Gastrocnemius medialis (tissue), 4 donors: ENCODE measurements around the gene MEGF11.

Experiments used
- CTCF ChIP-seq, 5 experiments: fragments of 450-650 bp in 3 of 5; fragments of 200-600 bp in 2 of 5; sonication (generic) in 2 of 5; IDR thresholded peaks in 4 of 5; conservative IDR thresholded peaks in 1 of 5; 1 replicate in 4 of 5; 2 replicates in 1 of 5; pipeline ENCODE4 v1.5.1; 2016 to 2019; ENCODE audit warnings: antibody characterized with exemption in 5 of 5, mild to moderate bottlenecking in 3 of 5, moderate library complexity in 3 of 5
- POLR2A ChIP-seq, 2 donors: fragments of 450-650 bp; IDR thresholded peaks; one replicate each; pipeline ENCODE4 v1.6.1; 2017; ENCODE audit warnings: antibody characterized with exemption in 2 of 2, mild to moderate bottlenecking in 2 of 2, moderate library complexity in 2 of 2

GRCh38 chr15:66292571-66293418 is 39.2 kb upstream of the MEGF11 start:
- TF ChIP-seq CTCF (IDR thresholded peaks at IDR 0.05 in 4 of 5, conservative IDR thresholded peaks at IDR 0.05 in 1 of 5) (no peak), POLR2A (IDR thresholded peaks at IDR 0.05) (no peak)
